ENCODE measurements around the gene EXTL2.
A peak's percentile ranks its signal among the peaks of the same experiment; 100 is the strongest.
"Not testable (repeated sequence)": the region's sequence is repeated elsewhere in the genome, so short reads cannot be mapped to it uniquely, and the experiment has no call there.

EXTL2 gene

GRCh38 chr1:100847361-100848082 is 47.1 kb downstream of the EXTL2 start:
- DNase-seq (ENCODE audit: low read depth in 1 of 2, low spot score in 1 of 2): no peak
- TF ChIP-seq POLR2AphosphoS5 (IDR thresholded peaks at IDR 0.05; ENCODE audit: low read depth) (no peak), REST (IDR thresholded peaks at IDR 0.05; ENCODE audit: insufficient replicate concordance, low read depth) (no peak), GABPA (IDR thresholded peaks at IDR 0.05; ENCODE audit: low read depth) (no peak), SPI1 (IDR thresholded peaks at IDR 0.05; ENCODE audit: borderline replicate concordance, low read depth) (no peak)
- H3K27ac ChIP-seq (replicated peaks): no peak overlapping the region
- no peak overlapping the region for H3K4me3 ChIP-seq (replicated peaks; ENCODE audit: insufficient read depth, low read length)
- H3K27me3 ChIP-seq (ENCODE audit: insufficient read depth, poor library complexity, severe bottlenecking): no peaks in the 10 kb centered on the region

DNA sequence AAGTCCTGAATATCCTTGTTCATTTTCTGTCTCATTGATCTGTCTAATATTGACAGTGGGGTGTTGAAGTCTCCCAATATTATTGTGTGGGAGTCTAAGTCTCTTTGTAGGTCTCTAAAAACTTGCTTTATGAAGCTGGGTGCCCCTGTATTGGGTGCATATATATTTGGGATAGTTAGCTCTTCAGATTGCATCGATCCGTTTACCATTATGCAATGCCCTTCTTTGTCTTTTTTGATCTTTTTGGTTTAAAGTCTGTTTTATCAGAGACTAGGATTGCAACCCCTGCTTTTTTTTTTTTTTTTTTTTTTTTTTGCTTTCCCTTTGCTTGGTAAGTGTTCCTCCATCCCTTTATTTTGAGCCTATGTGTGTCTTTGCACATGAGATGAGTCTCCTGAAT is 51.5 kb downstream of the EXTL2 start:
- not testable (repeated sequence) for H3K4me3 ChIP-seq (replicated peaks; ENCODE audit: insufficient read depth, low read length); H3K27ac ChIP-seq (replicated peaks); H3K27me3 ChIP-seq (ENCODE audit: insufficient read depth, poor library complexity, severe bottlenecking); DNase-seq (ENCODE audit: low read depth in 1 of 2, low spot score in 1 of 2)

DNA sequence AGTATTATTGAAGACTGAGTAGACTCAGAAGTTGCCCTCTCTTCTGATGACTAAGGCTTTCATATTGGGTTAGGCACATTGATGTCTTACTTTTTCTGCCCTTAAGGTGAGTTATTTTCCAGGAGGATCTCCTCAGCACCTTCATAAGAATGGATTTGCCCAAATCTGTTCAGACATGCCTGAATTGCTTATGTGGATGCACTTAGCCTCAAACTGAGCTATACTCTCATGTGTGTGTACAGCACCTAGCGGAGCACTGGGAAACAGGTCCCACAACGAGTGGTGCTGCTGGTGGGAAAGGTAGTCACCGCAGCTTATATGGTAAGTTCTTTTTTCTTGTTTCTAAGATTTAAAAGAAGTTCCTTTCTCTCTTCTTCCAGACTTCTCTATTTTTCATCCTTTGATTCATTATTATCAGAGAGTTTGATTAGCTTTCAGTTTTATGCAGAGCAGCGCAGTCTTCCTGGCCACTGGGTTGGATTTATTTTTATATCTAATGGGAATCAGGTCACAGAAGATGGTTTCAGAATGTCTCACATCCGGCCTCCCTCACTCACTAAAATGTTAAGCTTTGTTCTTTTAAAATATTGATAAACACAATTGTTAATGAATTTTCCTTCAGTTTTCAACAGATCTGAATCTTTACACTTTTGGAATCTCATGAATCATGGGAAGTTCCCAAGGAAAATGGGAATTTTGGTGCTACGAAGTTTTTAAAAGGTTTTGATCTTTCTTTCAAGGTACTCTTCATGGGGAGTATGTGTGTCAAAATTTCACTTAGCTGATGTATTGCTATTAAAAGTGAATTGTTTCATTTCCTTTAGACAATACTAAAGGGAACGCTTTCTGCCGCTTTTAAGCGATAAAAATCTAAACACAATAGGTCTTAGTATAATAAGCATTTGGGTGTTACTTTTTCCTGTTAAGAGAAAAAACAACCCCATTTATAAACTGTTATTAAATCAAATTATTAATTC is 58.5 kb downstream of the EXTL2 start:
- Histone ChIP-seq H3K27ac (replicated peaks) (no peak overlapping the region), H3K4me3 (replicated peaks; ENCODE audit: insufficient read depth, low read length) (no peak overlapping the region), H3K27me3 (ENCODE audit: insufficient read depth, poor library complexity, severe bottlenecking) (no peaks in the 10 kb centered on the region)
- no peak for DNase-seq (ENCODE audit: low read depth in 1 of 2, low spot score in 1 of 2)
- no peak for TF ChIP-seq CTCF (IDR thresholded peaks at IDR 0.05; ENCODE audit: insufficient read depth, low read length)
- no peak for TF ChIP-seq SPI1 (IDR thresholded peaks at IDR 0.05; ENCODE audit: borderline replicate concordance, low read depth)
- TF ChIP-seq POLR2AphosphoS5 (IDR thresholded peaks at IDR 0.05; ENCODE audit: low read depth): no peak
- TF ChIP-seq REST (IDR thresholded peaks at IDR 0.05; ENCODE audit: insufficient replicate concordance, low read depth): no peak
- TF ChIP-seq GABPA (IDR thresholded peaks at IDR 0.05; ENCODE audit: low read depth): no peak

DNA sequence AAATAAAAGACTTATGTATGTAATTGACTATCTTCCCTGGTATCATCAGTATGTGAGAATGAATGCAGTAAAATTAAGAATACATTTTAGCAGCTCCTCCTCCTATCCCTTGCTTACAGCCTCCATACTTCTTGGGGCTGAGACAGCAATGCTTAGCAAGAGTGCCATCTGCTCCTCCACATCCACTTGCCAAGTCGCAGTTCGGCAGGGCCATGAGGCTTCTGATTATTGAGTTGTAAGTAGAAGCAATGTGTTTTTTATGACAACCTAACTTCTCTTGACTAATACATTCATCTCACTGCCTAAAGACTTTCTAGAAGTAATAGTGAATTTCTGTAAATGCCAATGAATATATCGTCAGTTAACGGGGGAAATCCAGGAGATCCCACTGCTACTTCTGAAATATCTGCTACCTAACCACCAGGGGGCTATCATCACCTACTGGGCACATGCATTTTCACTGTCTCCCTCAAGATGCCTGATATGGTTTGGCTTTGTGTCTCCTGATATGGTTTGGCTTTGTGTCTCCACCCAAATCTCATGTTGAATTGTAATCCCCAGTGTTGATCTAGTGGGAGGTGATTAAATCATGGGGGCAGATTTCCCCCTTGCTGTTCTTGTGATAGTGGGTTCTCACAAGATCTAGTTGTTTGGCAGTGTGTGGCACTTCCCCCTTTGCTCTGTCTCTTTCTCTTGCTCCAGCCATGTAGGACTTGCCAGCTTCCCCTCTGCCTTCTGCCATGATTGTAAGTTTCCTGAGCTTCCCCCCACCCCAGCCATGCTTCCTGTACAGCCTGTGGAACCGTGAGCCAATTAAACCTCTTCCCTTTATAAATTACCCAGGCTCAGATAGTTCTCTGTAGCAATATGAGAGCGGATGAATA is 59.6 kb downstream of the EXTL2 start:
- no peaks in the 10 kb centered on the region for H3K27me3 ChIP-seq (ENCODE audit: insufficient read depth, poor library complexity, severe bottlenecking)
- DNase-seq (ENCODE audit: low read depth in 1 of 2, low spot score in 1 of 2): peak; percentile 3 to 49
- TF ChIP-seq SPI1 (IDR thresholded peaks at IDR 0.05; ENCODE audit: borderline replicate concordance, low read depth) (peak; percentile 84), REST (IDR thresholded peaks at IDR 0.05; ENCODE audit: insufficient replicate concordance, low read depth) (no peak), GABPA (IDR thresholded peaks at IDR 0.05; ENCODE audit: low read depth) (no peak)
- H3K4me3 ChIP-seq (replicated peaks; ENCODE audit: insufficient read depth, low read length): no peak overlapping the region
- H3K27ac ChIP-seq (replicated peaks): no peak overlapping the region
